ENCODE data around the gene APCDD1L. TPM values are rescaled to one million over a fixed set of nuclear protein-coding genes. Genes with fewer than 3 reads are reported as not detected.

APCDD1L gene
- total and polyA plus RNA-seq, 4 donors: 0.11 to 0.32 (median 0.20) TPM; not detected in 1

GRCh38 chr20:58495623-58496428 lies 19.4 kb downstream of the APCDD1L start:
- WGBS (ENCODE audit: insufficient coverage): 83% methylated on average over 10 of the region's 15 CpGs
- no peaks in the 10 kb centered on the region for H3K36me3 ChIP-seq (ENCODE audit: control insufficient read depth, insufficient read depth, low read length)
- no peaks in the 10 kb centered on the region for H3K27me3 ChIP-seq (ENCODE audit: control insufficient read depth, insufficient read depth, low read length)
- DNase-seq (ENCODE audit: low read depth in 4 of 6, low spot score in 6 of 6): no peak
- H3K4me3 ChIP-seq (ENCODE audit: low read depth, low read length): no peak overlapping the region
- H3K9me3 ChIP-seq (ENCODE audit: control insufficient read depth, insufficient read depth, low read length): no peaks in the 10 kb centered on the region
- H3K4me1 ChIP-seq (ENCODE audit: control insufficient read depth, insufficient read depth, low read length): peaks cover 21% of the 10 kb centered on the region
- H3K27ac ChIP-seq (ENCODE audit: low read depth, low read length): no peak overlapping the region

DNA sequence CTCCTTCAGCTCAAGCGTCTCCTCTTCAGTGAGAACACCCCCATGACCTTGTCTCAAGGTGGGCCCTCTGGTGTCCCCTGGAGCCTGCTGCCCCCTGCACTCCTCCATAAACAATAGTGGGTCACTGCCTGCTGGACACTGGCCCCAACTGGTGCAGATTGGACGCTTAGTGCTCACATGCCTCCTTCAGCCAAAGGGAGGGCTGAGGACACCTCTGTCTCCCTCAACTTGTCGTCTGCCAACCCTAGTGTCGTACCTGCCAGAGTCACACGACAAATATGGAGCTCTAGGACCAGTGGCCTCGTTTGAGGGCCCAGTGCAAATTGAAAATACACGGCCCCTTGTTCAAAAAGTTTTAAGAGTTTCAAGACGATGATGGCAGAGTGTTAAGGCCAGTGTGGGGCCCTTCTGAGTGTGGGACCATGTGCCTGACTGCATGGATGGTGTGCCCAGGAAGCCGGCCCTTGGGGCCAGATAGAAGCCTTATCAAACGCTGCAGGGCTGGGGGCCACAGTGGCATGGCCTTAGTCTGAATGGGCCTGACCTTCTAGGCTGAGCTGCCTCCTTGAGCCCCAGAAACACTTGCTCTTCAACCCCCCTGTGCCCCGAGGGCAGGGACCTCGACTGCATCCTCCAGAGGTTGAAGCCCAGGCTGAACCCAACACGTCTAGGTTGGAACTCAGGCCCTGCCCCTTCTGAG lies 20.1 kb downstream of the APCDD1L start:
- H3K27ac ChIP-seq (ENCODE audit: low read depth, low read length): no peak overlapping the region
- H3K27me3 ChIP-seq (ENCODE audit: control insufficient read depth, insufficient read depth, low read length): no peaks in the 10 kb centered on the region
- no peak for DNase-seq (ENCODE audit: low read depth in 4 of 6, low spot score in 6 of 6)
- no peak overlapping the region for H3K4me3 ChIP-seq (ENCODE audit: low read depth, low read length)
- WGBS (ENCODE audit: insufficient coverage): 91% methylated on average over 13 of the region's 13 CpGs
- H3K9me3 ChIP-seq (ENCODE audit: control insufficient read depth, insufficient read depth, low read length): no peaks in the 10 kb centered on the region
- H3K4me1 ChIP-seq (ENCODE audit: control insufficient read depth, insufficient read depth, low read length): peaks cover 21% of the 10 kb centered on the region
- no peaks in the 10 kb centered on the region for H3K36me3 ChIP-seq (ENCODE audit: control insufficient read depth, insufficient read depth, low read length)

- Histone ChIP-seq H3K4me1 (ENCODE audit: control insufficient read depth, insufficient read depth, low read length) (peaks cover 16% of the 10 kb centered on the region), H3K9me3 (ENCODE audit: control insufficient read depth, insufficient read depth, low read length) (peaks cover 1% of the 10 kb centered on the region), H3K27me3 (ENCODE audit: control insufficient read depth, insufficient read depth, low read length) (no peaks in the 10 kb centered on the region), H3K4me3 (ENCODE audit: low read depth, low read length) (no peak overlapping the region), H3K36me3 (ENCODE audit: control insufficient read depth, insufficient read depth, low read length) (no peaks in the 10 kb centered on the region), H3K27ac (ENCODE audit: low read depth, low read length) (no peak overlapping the region)
- no peak for DNase-seq (ENCODE audit: low read depth in 4 of 6, low spot score in 6 of 6)
- 96% methylated on average over 3 of the region's 4 CpGs for WGBS (ENCODE audit: insufficient coverage)
These were observed 22.2 kb downstream of the APCDD1L start for GRCh38 chr20:58492795-58493524.

DNA sequence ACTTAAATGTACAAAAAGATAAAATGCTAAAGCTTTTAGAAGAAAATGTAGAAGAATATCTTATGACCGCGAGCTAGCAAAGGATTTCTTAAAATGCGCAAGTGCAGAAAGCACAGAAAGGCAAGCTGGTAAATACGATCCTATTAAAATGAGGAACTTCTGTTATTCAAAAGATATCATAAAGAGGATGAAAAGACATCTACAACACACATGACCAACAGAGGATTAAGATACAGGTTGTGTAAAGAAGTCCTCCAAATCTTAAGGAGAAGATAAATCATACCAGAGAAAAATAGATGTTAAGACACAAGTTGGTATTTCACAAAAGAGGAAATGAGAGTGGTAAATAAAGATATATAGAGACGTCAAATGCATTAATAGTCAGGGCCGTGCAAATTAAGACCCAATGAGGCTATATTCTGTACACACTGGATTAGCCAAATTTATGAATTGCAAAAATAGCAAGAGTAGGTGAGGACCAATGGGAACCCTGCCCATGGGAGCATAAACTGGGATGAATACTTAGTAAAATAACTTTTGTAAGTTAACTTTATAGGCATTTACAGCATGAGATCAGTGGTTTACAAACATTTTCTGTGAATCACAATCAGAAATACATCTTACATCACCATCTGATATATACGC lies 23.0 kb downstream of the APCDD1L start:
- Histone ChIP-seq H3K27ac (ENCODE audit: low read depth, low read length) (no peak overlapping the region), H3K27me3 (ENCODE audit: control insufficient read depth, insufficient read depth, low read length) (no peaks in the 10 kb centered on the region), H3K4me1 (ENCODE audit: control insufficient read depth, insufficient read depth, low read length) (peaks cover 13% of the 10 kb centered on the region), H3K9me3 (ENCODE audit: control insufficient read depth, insufficient read depth, low read length) (peaks cover 1% of the 10 kb centered on the region), H3K36me3 (ENCODE audit: control insufficient read depth, insufficient read depth, low read length) (no peaks in the 10 kb centered on the region), H3K4me3 (ENCODE audit: low read depth, low read length) (no peak overlapping the region)
- 86% methylated on average over 3 of the region's 7 CpGs for WGBS (ENCODE audit: insufficient coverage)
- no peak for DNase-seq (ENCODE audit: low read depth in 4 of 6, low spot score in 6 of 6)

GRCh38 chr20:58486207-58486606 lies 29.0 kb downstream of the APCDD1L start:
- H3K27me3 ChIP-seq (ENCODE audit: control insufficient read depth, insufficient read depth, low read length): no peaks in the 10 kb centered on the region
- no peaks in the 10 kb centered on the region for H3K36me3 ChIP-seq (ENCODE audit: control insufficient read depth, insufficient read depth, low read length)
- peaks cover 6% of the 10 kb centered on the region for H3K9me3 ChIP-seq (ENCODE audit: control insufficient read depth, insufficient read depth, low read length)
- no peak overlapping the region for H3K4me3 ChIP-seq (ENCODE audit: low read depth, low read length)
- peaks cover 5% of the 10 kb centered on the region for H3K4me1 ChIP-seq (ENCODE audit: control insufficient read depth, insufficient read depth, low read length)
- WGBS (ENCODE audit: insufficient coverage): 36% methylated on average over 1 of the region's 1 CpG
- no peak overlapping the region for H3K27ac ChIP-seq (ENCODE audit: low read depth, low read length)
- no peak for DNase-seq (ENCODE audit: low read depth in 4 of 6, low spot score in 6 of 6)

GRCh38 chr20:58485393-58485792 lies 29.8 kb downstream of the APCDD1L start:
- Histone ChIP-seq H3K4me1 (ENCODE audit: control insufficient read depth, insufficient read depth, low read length) (peaks cover 6% of the 10 kb centered on the region), H3K27ac (ENCODE audit: low read depth, low read length) (no peak overlapping the region), H3K27me3 (ENCODE audit: control insufficient read depth, insufficient read depth, low read length) (no peaks in the 10 kb centered on the region), H3K36me3 (ENCODE audit: control insufficient read depth, insufficient read depth, low read length) (no peaks in the 10 kb centered on the region), H3K4me3 (ENCODE audit: low read depth, low read length) (no peak overlapping the region), H3K9me3 (ENCODE audit: control insufficient read depth, insufficient read depth, low read length) (peaks cover 6% of the 10 kb centered on the region)
- DNase-seq (ENCODE audit: low read depth in 4 of 6, low spot score in 6 of 6): no peak
- 33% methylated on average over 1 of the region's 3 CpGs for WGBS (ENCODE audit: insufficient coverage)

- Histone ChIP-seq H3K27ac (ENCODE audit: low read depth, low read length) (no peak overlapping the region), H3K9me3 (ENCODE audit: control insufficient read depth, insufficient read depth, low read length) (peaks cover 7% of the 10 kb centered on the region), H3K4me1 (ENCODE audit: control insufficient read depth, insufficient read depth, low read length) (peaks cover 6% of the 10 kb centered on the region), H3K27me3 (ENCODE audit: control insufficient read depth, insufficient read depth, low read length) (no peaks in the 10 kb centered on the region), H3K36me3 (ENCODE audit: control insufficient read depth, insufficient read depth, low read length) (no peaks in the 10 kb centered on the region), H3K4me3 (ENCODE audit: low read depth, low read length) (no peak overlapping the region)
- 88% methylated on average over 5 of the region's 6 CpGs for WGBS (ENCODE audit: insufficient coverage)
- DNase-seq (ENCODE audit: low read depth in 4 of 6, low spot score in 6 of 6): no peak
These were observed 31.7 kb downstream of the APCDD1L start for GRCh38 chr20:58483470-58483869.

GRCh38 chr20:58483051-58483450 lies 32.1 kb downstream of the APCDD1L start:
- Histone ChIP-seq H3K4me1 (ENCODE audit: control insufficient read depth, insufficient read depth, low read length) (peaks cover 6% of the 10 kb centered on the region), H3K27me3 (ENCODE audit: control insufficient read depth, insufficient read depth, low read length) (no peaks in the 10 kb centered on the region), H3K27ac (ENCODE audit: low read depth, low read length) (no peak overlapping the region), H3K36me3 (ENCODE audit: control insufficient read depth, insufficient read depth, low read length) (no peaks in the 10 kb centered on the region), H3K9me3 (ENCODE audit: control insufficient read depth, insufficient read depth, low read length) (peaks cover 11% of the 10 kb centered on the region), H3K4me3 (ENCODE audit: low read depth, low read length) (no peak overlapping the region)
- WGBS (ENCODE audit: insufficient coverage): 56% methylated on average over 4 of the region's 5 CpGs
- no peak for DNase-seq (ENCODE audit: low read depth in 4 of 6, low spot score in 6 of 6)

GRCh38 chr20:58482416-58482815 lies 32.8 kb downstream of the APCDD1L start:
- Histone ChIP-seq H3K4me1 (ENCODE audit: control insufficient read depth, insufficient read depth, low read length) (peaks cover 6% of the 10 kb centered on the region), H3K9me3 (ENCODE audit: control insufficient read depth, insufficient read depth, low read length) (peaks cover 12% of the 10 kb centered on the region), H3K36me3 (ENCODE audit: control insufficient read depth, insufficient read depth, low read length) (no peaks in the 10 kb centered on the region), H3K4me3 (ENCODE audit: low read depth, low read length) (no peak overlapping the region), H3K27ac (ENCODE audit: low read depth, low read length) (no peak overlapping the region), H3K27me3 (ENCODE audit: control insufficient read depth, insufficient read depth, low read length) (no peaks in the 10 kb centered on the region)
- no peak for DNase-seq (ENCODE audit: low read depth in 4 of 6, low spot score in 6 of 6)
- WGBS (ENCODE audit: insufficient coverage): 74% methylated on average over 10 of the region's 10 CpGs

Data from spinal cord (tissue), 10 donors.